HG03095 (cell line): ENCODE measurements around the gene BAD.

ENCODE experiments used
- ATAC-seq: cut with Tn5 transposase; IDR thresholded peaks from one replicate; pipeline ENCODE4 v1.9.1; 2021; ENCODE audit warnings: moderate library complexity; ENCODE audit not compliant: unreplicated experiment

The BAD gene

DNA sequence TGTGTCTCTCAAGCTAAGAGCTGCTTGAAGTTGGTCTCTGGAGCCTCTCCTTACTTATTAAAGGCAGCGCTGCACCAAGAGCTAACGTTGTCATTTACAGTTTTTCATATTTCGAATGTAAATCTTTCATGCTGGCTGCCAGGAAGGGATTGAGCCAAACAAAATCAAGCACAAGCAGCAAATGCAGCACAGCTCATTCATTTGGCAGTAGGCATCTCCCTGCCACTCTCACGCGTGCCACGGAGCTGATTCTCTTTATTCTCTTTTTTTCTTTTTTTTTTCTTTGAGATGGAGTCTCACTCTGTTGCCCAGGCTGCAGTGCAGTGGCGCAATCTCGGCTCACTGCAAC is 51.5 kb downstream of the BAD start:
- no peak for ATAC-seq

DNA sequence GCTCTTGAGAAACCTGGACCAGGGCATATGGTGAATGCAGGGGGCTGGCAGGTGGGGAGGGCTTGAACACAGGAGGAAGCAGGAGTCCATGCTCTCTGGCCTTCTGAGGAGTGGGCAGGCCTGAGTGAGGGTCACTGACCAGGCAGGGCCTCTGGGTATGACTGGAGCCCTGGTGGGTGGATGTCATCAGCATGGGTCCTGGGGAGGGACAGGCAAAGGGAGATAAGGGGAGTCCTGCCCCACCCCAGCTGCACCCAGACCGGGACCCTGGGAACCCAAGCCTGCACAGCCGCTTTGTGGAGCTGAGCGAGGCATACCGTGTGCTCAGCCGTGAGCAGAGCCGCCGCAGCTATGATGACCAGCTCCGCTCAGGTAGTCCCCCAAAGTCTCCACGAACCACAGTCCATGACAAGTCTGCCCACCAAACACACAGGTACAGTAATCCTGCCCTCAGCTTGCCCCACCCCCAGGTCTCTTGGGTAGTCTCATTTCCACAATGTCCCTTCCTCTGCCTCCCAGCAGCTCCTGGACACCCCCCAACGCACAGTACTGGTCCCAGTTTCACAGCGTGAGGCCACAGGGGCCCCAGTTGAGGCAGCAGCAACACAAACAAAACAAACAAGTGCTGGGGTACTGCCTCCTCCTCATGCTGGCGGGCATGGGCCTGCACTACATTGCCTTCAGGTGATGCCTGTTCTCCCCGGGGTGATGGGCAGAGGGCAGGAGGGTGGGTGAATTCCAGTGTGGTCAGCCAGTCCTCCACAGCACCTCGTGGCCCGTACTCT is 52.1 kb downstream of the BAD start:
- no peak for ATAC-seq

DNA sequence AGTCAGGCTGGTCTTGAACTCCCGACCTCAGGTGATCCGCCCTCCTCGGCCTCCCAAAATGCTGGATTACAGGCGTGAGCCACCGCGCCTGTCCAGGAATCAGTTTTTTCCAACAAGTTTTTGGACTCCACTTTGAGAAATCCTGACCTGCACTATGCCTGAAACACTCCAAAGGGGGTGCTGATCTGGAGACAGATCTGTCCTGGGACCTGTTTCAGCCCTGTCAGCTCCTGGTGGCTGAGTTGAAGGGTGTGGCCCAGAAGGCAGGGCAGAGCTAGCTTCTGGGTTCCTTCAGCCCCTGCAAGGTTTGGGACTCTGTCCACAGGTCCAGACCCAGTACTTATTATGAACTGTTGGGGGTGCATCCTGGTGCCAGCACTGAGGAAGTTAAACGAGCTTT is 52.9 kb downstream of the BAD start:
- ATAC-seq: no peak

DNA sequence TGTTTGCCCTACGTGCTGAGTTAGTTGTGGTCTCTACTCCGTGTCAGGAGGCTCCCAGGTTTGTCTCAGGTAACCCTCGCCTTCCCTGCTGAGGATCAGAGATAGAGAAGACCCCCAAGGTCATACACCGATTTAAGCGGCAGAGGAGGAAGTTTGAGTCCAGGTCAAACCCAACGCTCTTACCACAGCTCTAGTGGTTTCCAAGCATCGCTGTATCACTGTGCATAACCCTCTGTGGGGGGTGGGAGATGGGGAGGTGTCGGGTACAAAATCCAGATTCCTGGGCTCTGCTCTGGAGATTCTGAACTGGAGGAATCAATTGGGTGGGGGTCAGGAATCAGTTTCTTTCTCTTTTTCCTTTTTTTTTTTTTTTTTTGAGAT is 53.5 kb downstream of the BAD start:
- ATAC-seq: no peak

DNA sequence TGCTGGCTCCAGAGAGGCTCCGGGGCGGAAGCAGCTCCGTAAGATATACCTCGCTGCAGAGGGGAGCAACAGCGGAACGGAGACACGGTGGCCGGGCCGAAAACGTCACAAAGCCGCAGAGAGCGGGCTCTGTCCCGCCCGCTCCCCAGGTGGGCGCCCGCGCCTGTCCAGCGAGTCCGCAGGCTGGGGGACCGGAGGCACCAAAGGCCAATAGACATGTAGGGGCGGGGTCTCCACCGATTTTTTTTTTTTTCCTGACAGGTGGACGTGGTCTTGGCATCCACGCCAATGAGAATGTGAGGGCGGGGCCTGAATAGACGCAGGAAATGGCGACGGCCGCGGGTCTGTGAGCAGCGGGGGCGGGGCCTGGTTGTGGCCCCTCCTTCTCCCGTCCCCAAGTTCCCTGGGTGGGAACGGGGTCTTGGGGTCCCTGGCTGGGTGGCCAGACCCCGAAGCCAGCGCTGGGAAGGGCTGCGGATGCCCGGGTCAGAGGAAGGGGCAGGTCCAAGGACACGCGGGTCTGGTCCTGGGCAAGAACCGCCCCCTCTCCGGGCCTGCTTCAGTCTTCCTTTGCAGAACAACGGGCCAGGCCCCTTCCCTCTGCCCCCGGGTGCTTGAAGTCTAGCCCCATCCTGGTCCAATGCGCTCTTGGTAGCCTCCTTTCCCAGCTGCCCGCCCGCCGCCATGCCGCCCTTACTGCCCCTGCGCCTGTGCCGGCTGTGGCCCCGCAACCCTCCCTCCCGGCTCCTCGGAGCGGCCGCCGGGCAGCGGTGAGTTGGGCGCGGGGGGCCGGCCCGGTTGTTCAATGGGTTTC is 54.1 kb downstream of the BAD start, which contains the start of gene DNAJC4:
Gene DNAJC4, plus strand, starts transcription at position 378 of the 814 bp plus-strand sequence. Its CDS starts 307 bp downstream, at position 685.
- peak; percentile 38 for ATAC-seq

DNA sequence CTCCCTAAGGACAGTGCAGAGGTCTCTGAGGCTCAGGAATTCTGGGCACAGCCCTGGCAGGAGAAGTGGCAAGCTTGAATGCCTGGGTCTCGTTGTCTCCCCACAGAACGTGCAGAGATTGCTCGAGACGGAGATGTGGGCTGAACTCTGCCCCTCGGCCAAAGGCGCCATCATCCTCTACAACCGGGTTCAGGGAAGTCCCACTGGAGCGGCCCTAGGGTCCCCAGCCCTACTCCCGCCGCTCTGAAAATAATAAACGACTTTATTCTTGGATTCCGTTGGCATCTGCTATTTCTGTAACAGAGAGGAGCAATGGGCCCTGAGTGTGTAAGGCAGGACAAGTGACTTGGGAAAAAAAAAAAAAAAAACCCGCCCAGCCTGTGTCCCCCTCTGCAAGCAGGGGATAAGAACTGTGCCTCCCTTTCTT is 54.7 kb downstream of the BAD start:
- no peak for ATAC-seq

DNA sequence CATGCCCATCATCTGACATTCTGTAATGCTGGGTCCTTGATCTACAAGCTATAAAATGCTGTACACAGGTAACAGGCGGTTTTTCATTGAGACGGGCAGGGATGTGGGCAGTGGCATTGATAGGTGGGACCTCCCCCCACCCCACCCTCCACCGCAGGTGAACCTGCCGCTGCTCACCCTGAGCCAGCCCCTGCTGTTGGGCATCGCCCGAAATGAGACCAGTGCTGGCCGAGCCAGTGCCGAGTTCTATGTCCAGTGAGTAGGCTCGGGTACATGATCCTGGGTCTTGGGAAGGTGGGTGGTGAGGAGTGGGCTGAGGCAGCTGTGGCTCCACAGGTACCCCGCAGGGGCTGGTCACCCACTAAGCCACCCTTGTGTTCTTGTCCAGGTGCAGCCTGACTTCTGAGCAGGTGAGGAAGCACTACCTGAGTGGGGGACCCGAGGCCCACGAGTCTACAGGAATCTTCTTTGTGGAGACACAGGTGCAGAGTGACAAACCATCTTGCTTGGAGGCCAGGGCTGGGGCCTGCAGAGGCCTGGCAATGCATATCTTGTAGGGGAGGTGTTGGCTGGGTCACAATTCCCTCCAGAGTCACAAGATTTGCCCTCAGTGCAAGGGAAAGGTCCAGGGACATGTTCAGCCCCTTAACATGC is 55.2 kb downstream of the BAD start:
- no peak for ATAC-seq

DNA sequence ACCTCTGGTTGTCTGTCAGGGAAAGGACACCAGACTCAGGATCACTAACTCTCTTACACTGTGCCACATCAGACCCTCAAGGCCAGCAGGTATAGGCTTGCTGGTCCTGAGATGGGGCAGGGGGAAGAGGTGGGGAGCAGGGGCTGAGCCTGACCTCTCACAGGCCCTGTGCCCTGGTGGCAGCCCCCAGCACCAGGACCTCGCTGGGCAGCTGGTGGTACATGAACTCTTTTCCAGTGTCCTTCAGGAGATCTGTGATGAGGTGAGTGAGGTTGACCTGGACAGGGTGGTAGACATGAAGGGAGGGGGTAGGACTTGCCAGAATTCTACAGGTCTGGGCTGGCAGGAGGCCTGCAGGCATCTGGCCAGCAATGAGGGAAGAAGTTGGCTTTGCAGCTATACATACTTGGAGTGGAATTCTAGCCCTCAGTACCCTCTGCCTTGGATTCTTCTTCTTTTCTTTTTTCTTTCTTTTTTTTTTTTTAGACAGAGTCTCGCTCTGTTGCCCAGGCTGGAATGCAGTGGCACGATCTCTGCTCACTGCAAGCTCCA is 57.0 kb downstream of the BAD start:
- no peak for ATAC-seq

DNA sequence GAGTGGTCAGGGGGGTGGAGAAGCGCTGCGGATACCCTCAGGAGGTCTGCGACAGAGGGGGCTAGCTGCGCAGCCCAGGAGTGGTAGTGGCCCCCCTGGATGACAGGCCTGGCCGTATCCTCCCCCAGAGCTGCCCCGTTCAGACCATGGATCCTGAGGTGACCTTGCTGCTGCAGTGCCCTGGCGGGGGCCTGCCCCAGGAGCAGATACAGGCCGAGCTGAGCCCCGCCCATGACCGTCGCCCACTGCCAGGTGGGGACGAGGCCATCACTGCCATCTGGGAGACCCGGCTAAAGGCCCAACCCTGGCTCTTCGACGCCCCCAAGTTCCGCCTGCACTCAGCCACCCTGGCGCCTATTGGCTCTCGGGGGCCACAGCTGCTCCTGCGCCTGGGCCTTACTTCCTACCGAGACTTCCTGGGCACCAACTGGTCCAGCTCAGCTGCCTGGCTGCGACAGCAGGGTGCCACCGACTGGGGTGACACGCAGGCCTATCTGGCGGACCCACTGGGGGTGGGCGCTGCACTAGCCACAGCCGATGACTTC is 57.9 kb downstream of the BAD start:
- ATAC-seq: no peak

DNA sequence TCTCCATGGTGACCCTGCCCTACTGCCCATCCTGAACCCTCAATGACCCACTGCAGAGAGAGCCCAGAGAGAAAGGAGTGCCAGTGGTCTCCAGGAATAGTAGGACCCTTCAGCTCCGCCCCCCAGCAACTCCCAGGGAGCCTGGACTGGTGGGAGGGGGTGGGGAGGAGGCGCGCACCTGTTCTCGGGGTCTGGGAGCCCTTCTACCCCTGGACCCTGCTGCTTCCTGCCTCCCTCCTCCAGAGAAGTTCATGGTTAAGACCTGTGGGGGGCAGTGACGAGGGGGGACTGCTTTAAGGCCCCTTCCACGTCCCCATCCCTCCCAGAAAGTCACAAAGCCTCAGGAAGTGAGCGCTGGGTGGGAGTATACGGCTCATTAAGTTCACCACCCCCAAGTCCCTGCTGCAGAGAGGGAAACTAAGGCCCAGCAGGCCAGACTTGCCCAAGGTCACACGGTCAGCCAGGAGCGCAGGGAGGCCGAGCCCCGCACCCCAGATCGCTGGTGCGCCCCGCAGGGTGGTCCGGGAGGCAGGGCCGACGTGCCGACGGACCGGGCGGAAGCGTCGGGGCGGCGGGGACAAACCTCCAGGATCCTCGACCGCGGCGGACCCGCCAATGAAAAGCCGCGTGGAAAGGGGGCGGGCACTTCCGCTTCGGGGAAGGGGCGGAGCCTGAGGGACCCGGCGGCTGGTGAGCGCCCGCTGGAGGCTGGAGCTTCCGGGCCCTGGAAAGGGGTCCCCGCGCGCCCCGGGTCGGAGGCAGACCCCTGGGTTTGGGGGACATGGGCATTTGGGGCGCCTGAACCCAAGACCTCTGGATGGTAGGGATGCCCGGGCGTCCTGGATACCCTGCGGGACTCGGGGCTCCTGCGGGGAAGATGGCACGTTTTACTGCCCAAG is 58.6 kb downstream of the BAD start, which contains the start of the genes NUDT22 and TRPT1:
Gene NUDT22, plus strand, starts transcription at position 667 of the 899 bp plus-strand sequence. CDS start 379 bp downstream, outside the sequence.
Gene TRPT1, minus strand, starts transcription at position 579 of the 899 bp plus-strand sequence. Its CDS starts 326 bp downstream, at position 253.
- ATAC-seq: no peak

DNA sequence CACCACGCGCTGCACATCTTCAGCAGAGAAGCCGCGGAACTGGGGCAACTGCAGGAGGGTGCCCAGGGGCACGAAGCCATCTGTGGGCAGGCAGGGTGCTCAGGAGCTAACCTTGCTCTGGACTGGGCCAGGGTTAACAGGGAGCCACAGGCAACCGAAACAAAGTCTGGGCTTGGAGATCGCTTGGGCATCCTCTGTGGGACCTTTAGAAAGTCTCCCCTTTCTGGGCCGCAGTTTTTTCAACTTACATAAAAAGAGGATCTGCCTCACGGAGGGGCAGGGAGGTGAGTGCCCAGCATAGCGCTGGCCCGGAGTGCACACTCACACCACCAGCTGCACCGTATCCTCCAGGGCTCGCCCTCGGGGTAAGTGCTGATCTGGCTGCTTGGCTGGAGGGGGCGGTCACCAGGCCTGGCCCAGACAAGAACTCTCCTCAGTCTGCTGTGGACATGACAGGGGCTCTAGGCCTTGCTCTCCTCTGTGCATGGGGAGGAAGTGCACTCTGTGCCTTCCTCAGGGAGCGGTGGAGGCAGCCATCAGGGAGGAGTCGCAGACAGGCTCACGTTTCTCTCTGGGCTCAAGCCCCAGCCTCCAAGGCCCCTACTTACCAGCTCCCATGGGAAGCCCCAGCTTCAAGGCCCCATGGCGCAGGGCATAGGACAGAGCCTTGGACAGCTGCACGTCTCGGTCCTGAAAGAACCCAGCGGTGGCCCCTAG is 59.4 kb downstream of the BAD start:
- ATAC-seq: no peak

DNA sequence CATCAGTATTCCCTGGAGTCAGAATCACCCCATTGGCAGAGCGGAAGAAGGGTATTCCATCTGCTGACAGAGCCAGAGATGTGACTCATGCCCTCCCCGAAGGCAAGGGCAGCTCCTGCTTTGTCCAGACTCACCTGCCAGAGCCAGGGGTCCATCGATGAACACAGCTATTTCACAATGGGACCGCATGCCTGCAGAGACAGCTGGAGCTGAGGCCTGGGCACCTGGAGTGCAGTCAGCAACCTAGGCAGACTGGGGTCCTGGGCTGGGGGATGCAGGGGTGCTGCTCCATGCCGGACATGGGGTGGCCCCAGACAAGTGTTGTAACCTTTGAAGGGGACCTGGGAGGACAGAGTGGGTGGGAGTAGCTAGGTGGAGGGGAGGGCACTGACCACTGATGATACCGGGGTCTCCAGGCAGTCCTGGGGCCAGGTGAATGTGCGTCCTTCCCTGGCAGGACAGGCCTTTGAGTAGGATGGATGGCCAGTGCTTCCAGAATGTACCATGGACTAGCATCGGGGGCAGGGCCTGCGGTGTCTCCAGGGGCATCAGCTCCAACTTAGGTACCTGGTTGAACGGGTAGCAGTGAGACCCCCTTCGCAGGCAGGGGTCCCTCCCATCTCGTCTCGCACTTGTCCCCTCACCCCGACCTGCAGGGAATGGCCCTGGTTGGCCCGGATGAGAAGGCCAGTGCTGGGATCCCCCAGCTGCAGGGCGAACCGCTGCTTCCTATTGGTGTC is 60.1 kb downstream of the BAD start:
- ATAC-seq: no peak

DNA sequence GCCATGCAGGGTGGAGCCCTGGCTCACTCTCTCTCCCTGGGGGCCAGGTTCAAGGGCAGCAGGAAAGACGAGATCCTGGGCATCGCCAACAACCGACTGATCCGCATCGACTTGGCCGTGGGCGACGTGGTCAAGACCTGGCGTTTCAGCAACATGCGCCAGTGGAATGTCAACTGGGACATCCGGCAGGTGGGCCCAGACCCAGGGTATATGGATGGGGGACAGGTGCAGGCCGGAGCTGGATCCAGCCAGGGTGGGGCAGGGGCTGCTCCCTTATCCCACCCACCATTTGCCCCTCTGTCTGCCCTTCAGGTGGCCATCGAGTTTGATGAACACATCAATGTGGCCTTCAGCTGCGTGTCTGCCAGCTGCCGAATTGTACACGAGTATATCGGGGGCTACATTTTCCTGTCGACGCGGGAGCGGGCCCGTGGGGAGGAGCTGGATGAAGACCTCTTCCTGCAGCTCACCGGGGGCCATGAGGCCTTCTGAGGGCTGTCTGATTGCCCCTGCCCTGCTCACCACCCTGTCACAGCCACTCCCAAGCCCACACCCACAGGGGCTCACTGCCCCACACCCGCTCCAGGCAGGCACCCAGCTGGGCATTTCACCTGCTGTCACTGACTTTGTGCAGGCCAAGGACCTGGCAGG is 61.3 kb downstream of the BAD start:
- no peak for ATAC-seq

DNA sequence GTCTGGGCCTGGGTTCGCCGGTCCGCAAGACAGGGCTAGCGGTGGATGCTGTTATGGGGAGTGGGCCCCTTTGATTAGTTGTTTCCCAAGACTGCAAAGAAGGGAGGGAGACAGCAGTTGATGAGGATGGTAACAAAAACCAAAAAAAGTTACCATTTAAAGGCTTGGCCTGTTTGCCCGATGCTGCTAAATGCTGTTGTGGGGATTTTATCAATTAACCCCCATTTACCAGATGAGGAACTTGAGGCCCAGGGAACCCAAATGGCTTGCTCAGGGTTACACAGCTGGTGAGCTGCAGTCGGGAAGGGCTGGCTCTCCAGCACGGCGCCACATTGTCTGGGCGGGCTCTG is 61.8 kb downstream of the BAD start:
- ATAC-seq: no peak

DNA sequence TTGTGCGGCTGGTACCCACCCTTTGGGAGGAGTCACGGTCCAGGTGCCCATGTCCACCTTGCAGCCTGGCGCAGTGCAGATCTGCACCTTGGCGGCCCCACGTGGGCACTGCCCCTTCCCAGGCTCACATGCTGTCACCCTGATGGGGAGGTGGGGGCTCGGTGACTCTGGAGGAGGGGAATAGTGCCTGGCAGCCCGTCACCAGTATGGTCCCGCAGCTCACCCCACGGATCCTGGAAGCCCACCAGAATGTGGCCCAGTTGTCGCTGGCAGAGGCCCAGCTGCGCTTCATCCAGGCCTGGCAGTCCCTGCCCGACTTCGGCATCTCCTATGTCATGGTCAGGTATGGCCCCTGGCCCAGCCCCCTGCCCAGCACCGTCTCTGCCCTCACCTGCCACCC is 63.7 kb downstream of the BAD start:
- no peak for ATAC-seq

DNA sequence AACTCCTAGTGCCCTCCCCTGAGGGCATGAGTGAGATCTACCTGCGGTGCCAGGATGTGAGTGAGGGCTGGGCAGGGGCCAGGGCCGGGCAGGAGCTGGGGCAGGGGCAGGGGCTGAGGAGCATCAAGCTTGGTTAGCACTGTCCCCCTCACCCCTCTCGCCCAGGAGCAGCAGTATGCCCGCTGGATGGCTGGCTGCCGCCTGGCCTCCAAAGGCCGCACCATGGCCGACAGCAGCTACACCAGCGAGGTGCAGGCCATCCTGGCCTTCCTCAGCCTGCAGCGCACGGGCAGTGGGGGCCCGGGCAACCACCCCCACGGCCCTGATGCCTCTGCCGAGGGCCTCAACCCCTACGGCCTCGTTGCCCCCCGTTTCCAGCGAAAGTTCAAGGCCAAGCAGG is 64.2 kb downstream of the BAD start:
- ATAC-seq: no peak
